K562 (cell line): Measurements from ENCODE around the gene SCAMP1. TPM values are rescaled to one million over a fixed set of nuclear protein-coding genes. Genes with fewer than 3 reads are reported as not detected.

ENCODE experiments used
- ADNP ChIP-seq: fragments of 200-800 bp; sonication (Bioruptor generic); IDR thresholded peaks from 2 replicates; pipeline ENCODE4 v1.6.1; 2016; ENCODE audit warnings: missing genetic modification characterization, missing compliant biosample characterization
- ATF7 ChIP-seq: fragments of 450-650 bp; IDR thresholded peaks from 2 replicates; pipeline ENCODE4 v1.7.1; 2014; ENCODE audit warnings: mild to moderate bottlenecking, moderate library complexity
- CBFB ChIP-seq: sonication (generic); formaldehyde crosslinking; IDR thresholded peaks from 2 replicates; pipeline ENCODE4 v1.4.0; 2020; ENCODE audit warnings: mild to moderate bottlenecking, missing genetic modification reagents
- CREB5 ChIP-seq: fragments of 250-450 bp; sonication (Bioruptor Pico); IDR thresholded peaks from 2 replicates; pipeline ENCODE4 v1.5.0; 2020; ENCODE audit warnings: mild to moderate bottlenecking
- EHMT2 ChIP-seq: fragments of 450-650 bp; IDR thresholded peaks from 2 replicates; pipeline ENCODE4 v1.6.1; 2018; ENCODE audit warnings: antibody characterized with exemption
- FOS ChIP-seq: IDR thresholded peaks from 3 replicates; pipeline ENCODE4 v1.6.1; 2011; ENCODE audit not compliant: insufficient read length; ENCODE audit errors: extremely low read depth
- IRF9 ChIP-seq: fragments of 450-650 bp; IDR thresholded peaks from 2 replicates; pipeline ENCODE4 v1.6.1; 2016; ENCODE audit warnings: missing biosample characterization, missing genetic modification characterization
- KLF16 ChIP-seq: IDR thresholded peaks from 2 replicates; pipeline ENCODE4 v1.6.1; 2016; ENCODE audit warnings: antibody characterized with exemption
- LCOR ChIP-seq: sonication (generic); formaldehyde crosslinking; IDR thresholded peaks from 2 replicates; pipeline ENCODE4 v1.8.0; 2022; ENCODE audit warnings: mild to moderate bottlenecking, missing genetic modification reagents
- MBD2 ChIP-seq: sonication (generic); IDR thresholded peaks from 2 replicates; pipeline ENCODE4 v1.6.1; 2016; ENCODE audit warnings: low read depth, borderline replicate concordance
- MYC ChIP-seq, 2 experiments: fragments of 250-450 bp in 1 of 2; sonication (Bioruptor Pico) in 1 of 2; IDR thresholded peaks; 2 replicates each; pipeline versions ENCODE4 v1.5.1 to v1.6.1; 2012 to 2021; ENCODE audit warnings: low read depth in 2 of 2, borderline replicate concordance in 1 of 2, improper control_type of control experiment in 1 of 2, low read length in 1 of 2, mild to moderate bottlenecking in 1 of 2, moderate library complexity in 1 of 2
- MYNN ChIP-seq, 2 experiments: sonication (generic); formaldehyde crosslinking in 1 of 2; IDR thresholded peaks; 2 replicates each; pipeline versions ENCODE4 v1.5.0 to v1.6.1; 2016 to 2020; ENCODE audit warnings: antibody characterized with exemption in 1 of 2, missing genetic modification reagents in 1 of 2
- RNF2 ChIP-seq: sonication (generic); IDR thresholded peaks from 2 replicates; pipeline ENCODE4 v1.6.1; 2016
- VEZF1 ChIP-seq: fragments of 200-800 bp; sonication (Bioruptor generic); IDR thresholded peaks from 2 replicates; pipeline ENCODE4 v1.6.1; 2017; ENCODE audit warnings: missing genetic modification characterization, missing compliant biosample characterization
- ZBTB2 ChIP-seq: fragments of 450-650 bp; IDR thresholded peaks from 2 replicates; pipeline ENCODE4 v1.6.1; 2016; ENCODE audit warnings: antibody characterized with exemption
- ZFP36 ChIP-seq: fragments of 150-350 bp; IDR thresholded peaks from 2 replicates; pipeline ENCODE4 v1.6.1; 2018; ENCODE audit warnings: low read length, low read depth; ENCODE audit not compliant: partially characterized antibody
- ZNF740 ChIP-seq, 3 experiments: fragments of 200-800 bp in 1 of 3; sonication (Bioruptor generic) in 1 of 3; sonication (generic) in 1 of 3; formaldehyde crosslinking in 1 of 3; IDR thresholded peaks; 2 replicates each; pipeline versions ENCODE4 v1.6.1 to v1.8.0; 2016 to 2022; ENCODE audit warnings: mild to moderate bottlenecking in 2 of 3, missing compliant biosample characterization in 2 of 3, missing genetic modification characterization in 2 of 3, missing genetic modification reagents in 1 of 3
- polyA plus RNA-seq, 8 experiments: library from polyadenylated mRNA; depleted of rRNA in 4 of 8; stranded (reverse) in 5 of 8; unstranded in 3 of 8; fragments of >200 nt; fragmentation: Nextera tagmentation in 2 of 8; fragmentation: Illumina TruSeq in 1 of 8; extraction: Ambion mirVana in 2 of 8; extraction: Trizol in 1 of 8; gene quantifications; 2 replicates each; pipeline versions ENCODE4 v1.2.1 to v1.2.3, GENCODE V29; 2011 to 2014; ENCODE audit warnings: inconsistent platforms in 1 of 8, missing spikeins in 1 of 8
- total RNA-seq, 7 experiments: library from RNA; depleted of rRNA in 6 of 7; stranded (reverse); fragments of >200 nt in 6 of 7; fragmentation: Illumina TruSeq in 2 of 7; extraction: Trizol in 2 of 7; gene quantifications; 2 replicates each; pipeline versions ENCODE4 v1.2.1 to v1.2.3, GENCODE V29; 2011 to 2021; ENCODE audit warnings: low replicate concordance in 1 of 7

SCAMP1 gene
- total and polyA plus RNA-seq, 9 of the 15 experiments (the other 6 are each of a cell fraction or from before 2014, with no cell fraction given): 5.4 to 23.9 (median 13.8) TPM

- TF ChIP-seq ZNF740 (CRISPR knock-in tag; IDR thresholded peaks at IDR 0.05) (peak; percentile 82), ZNF740 (tag; IDR thresholded peaks at IDR 0.05) (peak in 1 of 2 experiments; percentile 85; a peak in 1 of 4 replicates), EHMT2 (peak; percentile 88), ADNP (no peak), ZFP36 (peak; percentile 96), VEZF1 (CRISPR knock-in tag) (peak; percentile 89), IRF9 (tag) (peak; percentile 62), MYNN (IDR thresholded peaks at IDR 0.05) (peak; percentile 90; the same call in 1 of the 2 replicates), MYNN (CRISPR knock-in tag; IDR thresholded peaks at IDR 0.05) (no peak), CBFB (no peak), LCOR (CRISPR knock-in tag) (peak; percentile 92; the same call in 1 of the 2 replicates), ATF7 (peak; percentile 75), ZBTB2 (peak; percentile 79; the same call in 1 of the 2 replicates), CREB5 (CRISPR knock-in tag) (no peak), KLF16 (peak; percentile 86), MYC (IDR thresholded peaks at IDR 0.05; ENCODE audit: low read depth, low read length) (peak; percentile 82; the same call in 1 of the 2 replicates), MYC (CRISPR knock-in tag; IDR thresholded peaks at IDR 0.05; ENCODE audit: borderline replicate concordance, low read depth) (no peak), FOS (peak; percentile 11), MBD2 (peak; percentile 69), RNF2 (peak; percentile 93)
Measured at GRCh38 chr5:78483809-78484521, 123.5 kb downstream of the SCAMP1 start (continued).
